Activated T-helper 17 cell treated with anti-CD3 and anti-CD28 coated beads, Interleukin-2, amount 50 U/mL, for 72 hours (primary cell): Measurements from ENCODE around the gene CELA3B. TPM values are rescaled to one million over a fixed set of nuclear protein-coding genes. Genes with fewer than 3 reads are reported as not detected.
"Not testable (repeated sequence)": the region's sequence is repeated elsewhere in the genome, so short reads cannot be mapped to it uniquely, and the experiment has no call there.

ENCODE experiments used
- ATAC-seq: fragments of 150-1000 bp; cut with Tn5 transposase; replicated peaks from 2 replicates; pipeline ENCODE4 v1.10.0; 2021; ENCODE audit warnings: mild to moderate bottlenecking, moderate library complexity
- H3K27ac Mint-ChIP-seq: one replicate; pipeline ENCODE4 v1.8.0; 2022; ENCODE audit warnings: mixed read lengths
- H3K27me3 Mint-ChIP-seq: one replicate; pipeline ENCODE4 v1.8.0; 2022; ENCODE audit warnings: mixed read lengths
- H3K36me3 Mint-ChIP-seq: one replicate; pipeline ENCODE4 v1.8.0; 2022; ENCODE audit warnings: low read depth, mild to moderate bottlenecking, mixed read lengths
- H3K4me1 Mint-ChIP-seq: one replicate; pipeline ENCODE4 v1.8.0; 2022; ENCODE audit warnings: mixed read lengths
- H3K4me3 Mint-ChIP-seq: one replicate; pipeline ENCODE4 v1.8.0; 2022; ENCODE audit warnings: mild to moderate bottlenecking, mixed read lengths
- H3K9me3 Mint-ChIP-seq: one replicate; pipeline ENCODE4 v1.8.0; 2022; ENCODE audit warnings: mixed read lengths
- total RNA-seq, 2 donors: library from RNA; stranded (reverse); gene quantifications; one replicate each; pipeline ENCODE4 v1.2.3, GENCODE V29; 2022

Gene CELA3B
- total RNA-seq, 2 donors from 2014 or later, result not detected

DNA sequence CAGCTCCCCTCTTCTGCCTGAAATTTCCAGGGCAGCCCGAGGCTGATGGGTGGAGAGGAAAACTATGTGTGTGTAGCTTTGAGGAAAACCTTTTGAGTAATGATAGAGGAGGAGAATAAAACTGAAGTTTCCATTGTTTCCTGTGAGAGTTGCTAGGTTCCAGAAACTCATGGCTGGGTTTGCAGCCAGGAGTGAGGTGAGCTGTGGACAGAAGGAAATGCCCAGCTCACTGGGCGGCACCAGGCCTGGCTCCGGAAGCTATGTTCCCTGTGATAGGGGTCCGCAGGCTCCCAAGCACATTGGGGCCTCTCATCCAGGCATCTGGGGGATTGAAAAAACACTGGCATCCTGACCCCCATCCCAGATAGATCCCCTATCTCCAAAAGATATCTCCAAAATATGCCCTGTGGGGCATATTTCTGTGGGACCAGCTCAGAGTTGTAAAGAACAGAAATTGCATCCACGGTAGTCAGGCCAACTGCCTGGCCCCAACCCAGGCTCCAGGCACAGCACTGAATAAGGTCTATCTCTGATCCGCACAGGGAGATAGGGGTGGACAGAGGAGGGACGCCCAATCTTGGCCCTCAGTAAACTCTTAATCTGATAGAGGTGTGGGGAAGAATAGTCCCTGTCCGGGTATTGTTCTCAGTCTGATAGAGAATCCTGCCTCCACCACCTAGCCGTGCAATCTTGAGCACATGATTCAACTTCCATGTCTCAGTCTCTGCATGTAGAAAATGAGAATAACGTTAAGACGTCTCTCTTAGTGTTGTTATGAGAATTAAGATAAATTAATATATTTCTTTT, 37.9 kb upstream of the CELA3B start:
- Mint-ChIP-seq H3K4me1 (peaks cover 5% of the 10 kb centered on the region), H3K27me3 (peaks cover 9% of the 10 kb centered on the region), H3K36me3 (no peaks in the 10 kb centered on the region), H3K4me3 (peak overlapping the region; percentile 70), H3K9me3 (no peaks in the 10 kb centered on the region), H3K27ac (no peak overlapping the region)
- ATAC-seq, result no peak

- H3K4me1 Mint-ChIP-seq, result peaks cover 5% of the 10 kb centered on the region
- no peaks in the 10 kb centered on the region for H3K9me3 Mint-ChIP-seq
- ATAC-seq, result no peak
- H3K27me3 Mint-ChIP-seq, result peaks cover 9% of the 10 kb centered on the region
- H3K36me3 Mint-ChIP-seq, result no peaks in the 10 kb centered on the region
- H3K4me3 Mint-ChIP-seq, result no peak overlapping the region
- no peak overlapping the region for H3K27ac Mint-ChIP-seq
These were observed 37.0 kb upstream of the CELA3B start for GRCh38 chr1:21939650-21940374.

GRCh38 chr1:21940492-21940891, 36.3 kb upstream of the CELA3B start:
- no peak overlapping the region for H3K4me3 Mint-ChIP-seq
- H3K27ac Mint-ChIP-seq, result no peak overlapping the region
- H3K9me3 Mint-ChIP-seq, result no peaks in the 10 kb centered on the region
- H3K4me1 Mint-ChIP-seq, result peaks cover 5% of the 10 kb centered on the region
- H3K27me3 Mint-ChIP-seq, result peaks cover 9% of the 10 kb centered on the region
- ATAC-seq, result no peak
- no peaks in the 10 kb centered on the region for H3K36me3 Mint-ChIP-seq

DNA sequence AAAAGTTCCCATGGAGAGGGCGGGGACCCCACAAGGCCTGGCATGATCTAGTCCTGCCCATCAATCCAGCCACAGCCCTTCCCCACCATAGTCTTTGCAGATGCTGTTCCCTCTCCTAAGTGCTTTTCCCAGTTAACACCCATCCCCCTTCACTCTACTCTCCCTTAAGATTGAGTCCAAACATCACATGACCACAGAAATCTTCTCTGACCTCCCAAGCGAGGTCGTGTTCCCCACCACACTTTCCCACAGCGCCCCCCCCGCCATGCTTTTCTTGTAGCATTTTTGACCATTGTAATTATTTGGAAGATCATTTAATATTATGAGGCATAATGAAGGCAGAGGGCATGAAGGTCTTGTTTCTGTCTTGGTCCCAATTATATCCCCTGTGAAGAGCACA, 35.5 kb upstream of the CELA3B start:
- no peak overlapping the region for H3K27ac Mint-ChIP-seq
- H3K36me3 Mint-ChIP-seq, result no peaks in the 10 kb centered on the region
- no peaks in the 10 kb centered on the region for H3K9me3 Mint-ChIP-seq
- no peak for ATAC-seq
- H3K27me3 Mint-ChIP-seq, result peaks cover 9% of the 10 kb centered on the region
- H3K4me3 Mint-ChIP-seq, result no peak overlapping the region
- H3K4me1 Mint-ChIP-seq, result peaks cover 5% of the 10 kb centered on the region

GRCh38 chr1:21942464-21942863, 34.4 kb upstream of the CELA3B start:
- no peaks in the 10 kb centered on the region for H3K9me3 Mint-ChIP-seq
- no peak for ATAC-seq
- peaks cover 5% of the 10 kb centered on the region for H3K4me1 Mint-ChIP-seq
- H3K36me3 Mint-ChIP-seq, result no peaks in the 10 kb centered on the region
- no peak overlapping the region for H3K4me3 Mint-ChIP-seq
- H3K27ac Mint-ChIP-seq, result no peak overlapping the region
- peaks cover 9% of the 10 kb centered on the region for H3K27me3 Mint-ChIP-seq

- H3K4me1 Mint-ChIP-seq, H3K27me3 Mint-ChIP-seq, H3K4me3 Mint-ChIP-seq, ATAC-seq, H3K9me3 Mint-ChIP-seq, H3K36me3 Mint-ChIP-seq, H3K27ac Mint-ChIP-seq: not testable (repeated sequence)
These were observed 33.7 kb upstream of the CELA3B start for GRCh38 chr1:21942959-21943640.

GRCh38 chr1:21944733-21945073, 32.1 kb upstream of the CELA3B start:
- Mint-ChIP-seq H3K27ac (no peak overlapping the region), H3K27me3 (no peaks in the 10 kb centered on the region), H3K4me1 (no peaks in the 10 kb centered on the region), H3K36me3 (no peaks in the 10 kb centered on the region), H3K4me3 (no peak overlapping the region), H3K9me3 (no peaks in the 10 kb centered on the region)
- no peak for ATAC-seq

GRCh38 chr1:21946836-21947587, 29.8 kb upstream of the CELA3B start:
- Mint-ChIP-seq H3K4me3 (no peak overlapping the region), H3K27me3 (no peaks in the 10 kb centered on the region), H3K27ac (no peak overlapping the region), H3K4me1 (no peaks in the 10 kb centered on the region), H3K36me3 (no peaks in the 10 kb centered on the region), H3K9me3 (no peaks in the 10 kb centered on the region)
- no peak for ATAC-seq

GRCh38 chr1:21950734-21951133, 26.1 kb upstream of the CELA3B start:
- H3K4me3 Mint-ChIP-seq, result no peak overlapping the region
- H3K27me3 Mint-ChIP-seq, result no peaks in the 10 kb centered on the region
- H3K36me3 Mint-ChIP-seq, result no peaks in the 10 kb centered on the region
- no peaks in the 10 kb centered on the region for H3K9me3 Mint-ChIP-seq
- H3K4me1 Mint-ChIP-seq, result no peaks in the 10 kb centered on the region
- H3K27ac Mint-ChIP-seq, result no peak overlapping the region
- ATAC-seq, result no peak

- no peak for ATAC-seq
- no peak overlapping the region for H3K4me3 Mint-ChIP-seq
- no peak overlapping the region for H3K27ac Mint-ChIP-seq
- H3K27me3 Mint-ChIP-seq, result no peaks in the 10 kb centered on the region
- H3K4me1 Mint-ChIP-seq, result no peaks in the 10 kb centered on the region
- H3K36me3 Mint-ChIP-seq, result no peaks in the 10 kb centered on the region
- H3K9me3 Mint-ChIP-seq, result no peaks in the 10 kb centered on the region
These were observed 25.5 kb upstream of the CELA3B start for GRCh38 chr1:21951226-21951870.

- no peak for ATAC-seq
- Mint-ChIP-seq H3K4me3 (no peak overlapping the region), H3K27ac (peak overlapping the region; percentile 36), H3K36me3 (no peaks in the 10 kb centered on the region), H3K9me3 (no peaks in the 10 kb centered on the region), H3K4me1 (peaks cover 10% of the 10 kb centered on the region), H3K27me3 (no peaks in the 10 kb centered on the region)
These were observed 23.9 kb upstream of the CELA3B start for GRCh38 chr1:21952786-21953520.

DNA sequence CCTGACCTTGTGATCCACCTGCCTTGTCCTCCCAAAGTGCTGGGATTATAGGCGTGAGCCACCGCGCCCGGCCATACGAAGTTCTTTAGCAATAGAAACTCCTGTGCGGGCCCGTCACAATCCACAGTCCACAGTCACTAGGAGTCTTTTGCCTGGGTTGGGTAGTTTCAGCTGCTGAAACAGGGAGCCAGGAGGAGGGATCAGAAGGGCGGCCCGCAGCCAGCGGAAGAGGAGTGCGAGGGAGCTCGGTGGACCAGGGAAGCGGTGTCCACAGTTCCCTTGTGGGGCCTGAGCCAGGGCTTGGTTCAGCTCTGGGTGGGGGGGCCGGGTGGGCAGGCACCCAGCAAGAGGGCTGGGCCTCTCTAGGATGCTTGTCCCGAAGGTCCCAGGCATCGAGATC, 21.8 kb upstream of the CELA3B start:
- no peak overlapping the region for H3K4me3 Mint-ChIP-seq
- no peak overlapping the region for H3K27ac Mint-ChIP-seq
- H3K4me1 Mint-ChIP-seq, result peaks cover 16% of the 10 kb centered on the region
- no peak for ATAC-seq
- no peaks in the 10 kb centered on the region for H3K36me3 Mint-ChIP-seq
- H3K9me3 Mint-ChIP-seq, result no peaks in the 10 kb centered on the region
- H3K27me3 Mint-ChIP-seq, result no peaks in the 10 kb centered on the region

DNA sequence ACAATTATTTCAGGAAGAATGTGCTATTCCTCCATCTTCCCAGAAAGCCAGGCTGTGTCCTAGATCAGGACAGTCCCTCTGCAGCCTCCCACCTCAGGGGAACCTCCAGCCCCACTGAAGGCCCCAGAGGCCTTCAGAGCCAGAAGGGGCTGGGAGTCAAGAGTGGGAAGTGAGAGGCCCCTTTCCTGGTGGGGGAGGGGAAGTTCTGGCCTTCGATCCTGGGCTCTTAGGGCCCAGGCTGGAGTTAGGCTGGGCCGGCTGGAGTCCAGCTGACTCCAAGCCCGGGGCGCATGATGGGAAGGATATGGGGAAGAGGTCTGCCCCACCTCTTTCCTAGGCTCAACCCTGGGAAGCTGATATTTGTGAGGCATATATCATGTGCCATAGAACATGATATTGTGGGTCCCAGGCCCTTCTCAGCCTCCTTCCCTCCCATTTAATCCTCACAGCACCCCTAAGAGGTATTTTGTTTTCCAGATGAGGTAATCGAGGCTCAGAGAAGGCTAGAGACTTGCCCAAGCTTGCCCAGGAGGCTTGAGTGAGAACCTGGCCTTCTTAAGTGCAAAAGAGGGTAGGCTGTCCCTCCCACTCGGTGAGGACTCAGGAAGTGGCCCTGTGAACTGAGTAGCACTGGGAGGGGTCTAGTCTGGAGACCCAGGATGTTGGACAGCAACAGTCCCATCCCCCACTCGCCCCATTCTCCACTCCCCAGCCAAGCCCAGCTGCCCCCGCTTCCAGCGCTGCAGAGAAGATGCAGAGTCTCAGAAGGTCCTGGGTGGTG, 21.1 kb upstream of the CELA3B start:
- no peak overlapping the region for H3K27ac Mint-ChIP-seq

More for the DNA sequence above, 21.1 kb upstream of the CELA3B start:
- Mint-ChIP-seq H3K4me3 (no peak overlapping the region), H3K9me3 (no peaks in the 10 kb centered on the region), H3K4me1 (peaks cover 16% of the 10 kb centered on the region), H3K27me3 (no peaks in the 10 kb centered on the region), H3K36me3 (no peaks in the 10 kb centered on the region)
- no peak for ATAC-seq
